Occipital lobe (tissue), 2 donors: ENCODE results near the gene C5AR1. TPM values are rescaled to one million over a fixed set of nuclear protein-coding genes. Genes with fewer than 3 reads are reported as not detected.
"Not testable (repeated sequence)": the region's sequence is repeated elsewhere in the genome, so short reads cannot be mapped to it uniquely, and the experiment has no call there.

ENCODE experiments used
- DNase-seq: peaks from one replicate; lab custom pipeline; 2025; lab: John Stamatoyannopoulos, UW
- total RNA-seq: library from RNA; depleted of rRNA; stranded (reverse); fragments of >200 nt; gene quantifications from one replicate; pipeline ENCODE4 v1.2.3, GENCODE V29; 2014

The C5AR1 gene
- total RNA-seq, 1 donor from 2014 or later, result 0.16 TPM

DNA sequence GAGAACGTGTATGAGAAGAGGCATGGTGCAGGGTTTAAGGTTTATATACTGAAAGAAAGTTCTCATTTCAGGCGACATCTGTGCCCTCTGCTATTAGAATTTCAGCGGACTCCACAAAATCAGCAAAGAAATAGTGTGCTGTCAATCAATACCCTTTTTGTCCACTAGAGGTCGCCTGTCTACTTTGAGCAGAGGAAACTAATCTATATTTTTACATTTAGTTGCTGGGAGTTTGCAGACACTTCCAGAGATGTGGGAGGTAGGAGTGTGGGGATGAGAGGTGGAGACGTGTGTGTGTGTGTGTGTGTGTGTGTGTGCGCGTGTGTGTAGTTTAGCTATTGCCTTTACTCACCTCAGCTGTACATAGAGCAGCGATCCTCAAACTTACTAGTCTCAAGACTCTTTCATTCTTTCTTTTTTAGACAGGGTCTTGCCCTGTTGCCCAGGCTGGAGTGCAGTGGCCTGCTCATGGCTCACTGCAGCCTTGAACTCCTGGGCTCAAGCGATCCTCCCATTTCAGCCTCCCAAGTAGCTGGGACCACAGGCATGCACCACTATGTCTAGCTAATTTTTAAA, 25.2 kb upstream of the C5AR1 start:
- DNase-seq, result peak; percentile 20

GRCh38 chr19:47296036-47296435, 13.6 kb upstream of the C5AR1 start:
- DNase-seq, result peak; percentile 52

DNA sequence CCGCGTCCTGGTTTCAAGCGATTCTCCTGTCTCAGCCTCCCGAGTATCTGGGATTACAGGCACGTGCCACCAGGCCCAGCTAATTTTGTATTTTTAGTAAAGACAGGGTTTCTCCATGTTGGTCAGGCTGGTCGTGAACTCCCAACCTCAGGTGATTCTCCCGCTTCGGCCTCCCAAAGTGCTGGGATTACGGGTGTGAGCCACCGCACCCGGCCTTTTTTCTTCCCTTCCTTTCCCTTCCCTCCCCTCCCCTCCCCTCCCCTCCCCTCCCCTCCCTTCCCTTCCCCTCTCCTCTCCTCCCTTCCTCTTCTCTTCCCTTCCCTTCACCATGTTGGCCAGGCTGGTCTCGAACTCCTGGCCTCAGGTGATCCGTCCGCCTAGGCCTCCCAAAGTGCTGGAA, 8.8 kb upstream of the C5AR1 start:
- DNase-seq, result not testable (repeated sequence)

DNA sequence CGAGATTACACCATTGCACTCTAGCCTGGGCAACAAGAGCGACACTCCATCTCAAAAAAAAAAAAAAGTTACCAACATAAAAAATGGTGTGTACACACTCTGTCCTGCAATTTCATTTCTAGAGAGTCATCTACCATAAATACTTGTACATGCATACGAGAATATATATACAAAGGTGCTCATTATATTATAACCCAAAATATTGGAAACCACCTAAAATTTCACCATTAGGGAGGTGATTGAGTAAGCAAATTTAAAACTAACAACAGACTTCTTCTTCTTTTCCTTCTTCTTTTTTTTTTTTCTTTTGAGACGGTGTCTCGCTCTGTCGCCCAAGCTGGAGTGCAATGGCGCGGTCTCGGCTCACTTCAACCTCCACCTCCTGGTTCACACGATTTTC, 7.4 kb upstream of the C5AR1 start:
- DNase-seq, result no peak

- DNase-seq, result no peak
These were observed 5.7 kb upstream of the C5AR1 start for GRCh38 chr19:47303966-47304365.

DNA sequence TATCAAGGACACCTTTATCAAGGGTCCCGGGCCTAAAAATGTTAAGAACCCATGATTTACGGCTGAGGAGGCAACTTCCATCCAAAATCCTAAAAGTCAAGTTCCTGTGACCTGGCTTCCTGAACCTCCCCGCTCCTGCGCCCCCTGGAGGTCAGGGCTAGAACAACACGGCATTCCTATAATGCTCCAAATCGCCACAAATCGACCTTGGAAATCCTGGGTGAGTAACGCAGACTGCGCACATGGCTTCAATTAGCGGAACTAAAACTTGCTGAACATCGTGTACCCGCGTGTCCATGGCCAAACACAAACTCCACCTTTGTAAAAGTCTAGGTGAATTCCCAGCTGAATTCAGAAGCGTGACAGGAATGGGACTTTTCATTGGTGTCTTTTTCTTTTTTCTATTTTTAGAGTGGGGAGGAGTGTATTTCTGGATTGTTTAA, 4.3 kb upstream of the C5AR1 start:
- DNase-seq, result no peak

GRCh38 chr19:47306303-47306702, 3.4 kb upstream of the C5AR1 start:
- no peak for DNase-seq

- no peak for DNase-seq
These were observed 623 bp upstream of the C5AR1 start for GRCh38 chr19:47309038-47309437.

DNA sequence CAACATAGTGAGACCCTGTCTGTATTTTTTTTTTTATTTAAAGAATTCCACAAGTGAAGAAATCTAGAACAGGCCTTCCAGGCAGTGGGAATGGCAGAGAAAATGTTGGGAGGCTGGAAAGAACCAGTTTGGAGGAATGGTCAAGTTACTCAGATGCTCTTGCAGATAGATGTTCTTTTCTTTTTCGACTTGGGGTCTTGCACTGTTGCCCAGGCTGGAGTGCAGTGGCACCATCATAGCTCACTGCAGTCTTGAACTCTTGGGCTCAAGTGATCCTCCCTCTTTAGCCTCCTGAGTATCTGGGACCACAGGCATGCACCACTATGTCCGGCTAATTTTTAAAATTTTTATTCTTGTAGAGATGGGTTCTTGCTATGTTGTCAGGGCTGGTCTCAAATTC, 662 bp downstream of the C5AR1 start:
- DNase-seq, result no peak

DNA sequence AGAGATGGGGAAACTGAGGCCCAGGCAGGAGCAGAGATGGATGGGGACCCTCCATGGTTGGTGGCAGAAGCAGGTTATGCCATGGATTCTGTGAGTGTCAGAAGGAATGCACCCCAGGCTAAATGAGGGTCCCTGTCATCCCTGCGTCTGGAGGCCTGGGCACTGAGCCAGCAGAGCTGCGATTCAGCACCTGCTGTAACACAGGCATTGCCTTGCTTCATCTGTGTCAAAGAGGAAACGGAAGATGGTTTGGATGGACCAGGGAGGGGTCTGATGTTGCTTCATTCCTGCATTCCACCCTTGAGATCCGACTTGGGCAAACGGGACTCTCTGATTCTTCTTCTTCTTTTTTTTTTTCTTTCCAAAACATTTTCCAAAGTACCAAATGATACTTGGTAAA, 1.2 kb downstream of the C5AR1 start:
- DNase-seq, result no peak

- no peak for DNase-seq
These were observed 2.8 kb downstream of the C5AR1 start for GRCh38 chr19:47312366-47313006.

DNA sequence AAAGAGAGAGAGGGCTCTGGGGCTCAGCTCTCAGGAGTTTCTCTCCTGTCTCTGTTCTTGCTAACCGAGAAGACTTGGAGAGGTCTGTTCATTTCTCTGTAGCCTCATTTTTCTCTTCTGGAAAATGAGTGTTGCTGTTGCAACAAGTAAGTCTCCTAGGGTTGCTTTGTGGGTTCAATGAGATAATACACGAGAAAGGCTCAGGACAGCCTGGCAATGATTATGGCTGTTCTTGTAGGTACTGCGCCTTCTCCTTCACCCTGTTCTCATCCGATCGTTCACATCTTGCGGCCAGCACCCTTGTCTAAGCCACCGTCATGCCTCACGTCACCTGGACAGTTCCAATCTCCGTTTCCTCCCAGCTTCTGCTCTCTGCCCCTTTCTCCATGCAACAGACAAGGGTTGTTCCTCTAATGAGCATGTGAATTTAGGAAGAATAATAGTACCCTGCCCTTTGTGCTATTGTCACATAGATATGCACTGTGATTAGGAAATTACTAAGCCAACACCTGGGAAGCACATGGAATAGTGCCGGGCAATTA, 4.2 kb downstream of the C5AR1 start:
- DNase-seq, result no peak

GRCh38 chr19:47315125-47315821, 5.6 kb downstream of the C5AR1 start:
- DNase-seq, result peak; percentile 24

- DNase-seq, result no peak
These were observed 6.9 kb downstream of the C5AR1 start for GRCh38 chr19:47316513-47316912.

DNA sequence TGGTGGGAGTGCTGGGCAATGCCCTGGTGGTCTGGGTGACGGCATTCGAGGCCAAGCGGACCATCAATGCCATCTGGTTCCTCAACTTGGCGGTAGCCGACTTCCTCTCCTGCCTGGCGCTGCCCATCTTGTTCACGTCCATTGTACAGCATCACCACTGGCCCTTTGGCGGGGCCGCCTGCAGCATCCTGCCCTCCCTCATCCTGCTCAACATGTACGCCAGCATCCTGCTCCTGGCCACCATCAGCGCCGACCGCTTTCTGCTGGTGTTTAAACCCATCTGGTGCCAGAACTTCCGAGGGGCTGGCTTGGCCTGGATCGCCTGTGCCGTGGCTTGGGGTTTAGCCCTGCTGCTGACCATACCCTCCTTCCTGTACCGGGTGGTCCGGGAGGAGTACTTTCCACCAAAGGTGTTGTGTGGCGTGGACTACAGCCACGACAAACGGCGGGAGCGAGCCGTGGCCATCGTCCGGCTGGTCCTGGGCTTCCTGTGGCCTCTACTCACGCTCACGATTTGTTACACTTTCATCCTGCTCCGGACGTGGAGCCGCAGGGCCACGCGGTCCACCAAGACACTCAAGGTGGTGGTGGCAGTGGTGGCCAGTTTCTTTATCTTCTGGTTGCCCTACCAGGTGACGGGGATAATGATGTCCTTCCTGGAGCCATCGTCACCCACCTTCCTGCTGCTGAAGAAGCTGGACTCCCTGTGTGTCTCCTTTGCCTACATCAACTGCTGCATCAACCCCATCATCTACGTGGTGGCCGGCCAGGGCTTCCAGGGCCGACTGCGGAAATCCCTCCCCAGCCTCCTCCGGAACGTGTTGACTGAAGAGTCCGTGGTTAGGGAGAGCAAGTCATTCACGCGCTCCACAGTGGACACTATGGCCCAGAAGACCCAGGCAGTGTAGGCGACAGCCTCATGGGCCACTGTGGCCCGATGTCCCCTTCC, 10.5 kb downstream of the C5AR1 start:
- DNase-seq, result no peak

DNA sequence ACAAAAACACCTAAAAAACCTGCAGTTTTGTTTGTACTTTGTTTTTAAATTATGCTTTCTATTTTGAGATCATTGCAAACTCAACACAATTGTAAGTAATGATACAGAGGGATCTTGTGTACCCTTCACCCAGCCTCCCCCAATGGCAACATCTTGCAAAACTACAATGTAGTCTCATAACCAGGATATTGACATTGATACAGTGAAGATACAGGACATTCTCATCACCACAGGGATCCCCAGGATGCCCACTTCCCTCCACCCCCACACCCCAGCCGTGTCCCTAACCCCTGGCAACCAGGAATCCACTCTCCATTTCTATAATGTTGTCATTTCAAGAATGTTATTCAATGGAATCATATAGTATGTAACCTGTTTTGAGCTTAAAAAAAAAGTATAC, 12.0 kb downstream of the C5AR1 start:
- no peak for DNase-seq

DNA sequence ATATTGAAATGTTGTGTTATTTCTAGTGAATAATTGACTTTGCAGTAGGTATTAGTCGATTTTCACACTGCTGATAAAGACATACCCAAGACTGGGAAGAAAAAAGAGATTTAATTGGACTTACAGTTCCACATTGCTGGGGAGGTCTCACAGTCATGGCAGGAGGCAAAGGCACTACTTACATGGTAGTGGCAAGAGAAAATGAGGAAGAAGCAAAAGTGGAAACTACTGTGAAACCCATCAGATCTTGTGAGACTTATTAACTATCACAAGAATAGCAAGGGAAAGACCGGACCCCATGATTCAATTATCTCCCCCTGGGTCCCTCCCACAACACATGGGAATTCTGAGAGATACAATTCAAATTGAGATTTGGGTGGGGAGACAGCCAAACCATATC, 12.4 kb downstream of the C5AR1 start:
- DNase-seq, result no peak

DNA sequence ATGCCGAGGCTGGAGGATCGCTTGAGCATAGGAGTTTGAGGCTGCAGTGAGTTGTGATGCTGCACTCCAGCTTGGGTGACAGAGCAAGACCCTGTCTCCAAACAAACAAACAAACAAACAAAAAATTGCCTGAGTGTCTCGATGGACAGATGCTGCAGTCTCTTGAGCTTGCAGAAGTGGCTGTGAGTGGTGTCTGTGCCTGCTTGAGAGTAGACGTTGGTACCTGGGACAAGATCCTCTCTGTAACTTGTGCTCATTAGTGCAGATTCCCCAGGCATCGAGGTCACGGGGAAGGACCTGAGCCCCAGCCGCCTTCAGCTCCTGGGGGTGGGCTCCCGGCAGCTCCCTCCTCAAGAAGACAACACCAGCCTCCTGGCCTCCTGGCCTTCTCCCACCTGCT, 13.7 kb downstream of the C5AR1 start:
- no peak for DNase-seq

DNA sequence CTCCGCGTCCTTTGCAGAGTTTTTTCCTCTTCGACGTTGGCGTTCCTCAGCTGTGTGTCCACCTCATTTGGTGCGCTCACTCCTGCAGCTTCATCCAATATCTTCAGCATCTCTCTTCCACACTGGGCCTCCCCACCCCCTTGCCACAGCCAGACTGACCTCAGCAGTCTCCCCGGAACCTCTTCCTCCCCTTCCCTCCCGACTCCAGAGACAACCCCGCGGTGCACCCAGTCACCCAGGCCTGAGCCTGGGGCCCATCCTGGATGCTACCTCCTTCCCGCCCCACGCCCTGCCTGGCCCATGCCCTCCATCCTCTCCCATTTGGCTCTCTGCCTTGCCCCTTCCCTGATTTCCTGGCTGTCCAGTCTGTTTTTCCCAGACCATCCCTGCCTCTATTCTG, 14.2 kb downstream of the C5AR1 start:
- DNase-seq, result no peak

GRCh38 chr19:47324502-47324901, 14.8 kb downstream of the C5AR1 start:
- no peak for DNase-seq

GRCh38 chr19:47330466-47330869, 20.8 kb downstream of the C5AR1 start:
- DNase-seq, result no peak

DNA sequence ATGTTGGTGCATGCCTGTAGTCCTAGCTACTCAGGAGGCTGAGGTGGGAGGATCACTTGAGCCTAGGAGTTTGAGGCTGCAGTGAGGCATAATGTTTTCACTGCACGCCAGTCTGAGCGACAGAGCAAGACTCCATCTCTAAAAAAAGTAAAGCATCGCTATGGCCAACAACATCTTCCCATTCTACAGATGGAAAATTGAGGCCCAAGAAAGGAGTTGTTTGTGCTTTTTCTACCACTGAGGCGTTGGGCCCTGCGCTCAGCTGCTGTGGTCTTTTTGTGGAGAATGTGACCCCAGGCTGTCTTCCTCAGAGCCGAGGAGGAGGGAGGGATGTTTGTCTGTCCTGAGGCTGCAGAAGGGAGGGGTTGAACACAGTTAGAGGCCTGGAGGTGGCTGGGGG, 21.8 kb downstream of the C5AR1 start:
- DNase-seq, result no peak
